ENCODE measurements around the gene NKIRAS2.

DNA sequence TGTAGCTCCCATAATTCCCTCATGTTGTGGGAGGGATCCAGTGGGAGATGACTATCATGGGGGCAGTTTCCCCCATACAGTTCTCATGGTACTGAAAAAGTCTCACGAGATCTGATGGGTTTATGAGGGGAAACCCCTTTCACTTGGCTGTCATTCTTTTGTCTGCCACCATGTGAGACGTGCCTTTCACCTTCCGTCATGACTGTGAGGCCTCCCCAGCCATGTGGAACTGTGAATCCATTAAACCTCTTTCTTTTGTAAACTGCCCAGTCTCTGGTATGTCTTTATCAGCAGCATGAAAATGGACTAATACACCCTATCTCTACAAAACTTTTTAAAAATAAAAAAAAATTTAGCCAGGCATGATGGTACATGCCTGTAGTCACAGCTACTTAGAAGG lies 36.7 kb downstream of the NKIRAS2 start:
- TF ChIP-seq, protein P1, sequence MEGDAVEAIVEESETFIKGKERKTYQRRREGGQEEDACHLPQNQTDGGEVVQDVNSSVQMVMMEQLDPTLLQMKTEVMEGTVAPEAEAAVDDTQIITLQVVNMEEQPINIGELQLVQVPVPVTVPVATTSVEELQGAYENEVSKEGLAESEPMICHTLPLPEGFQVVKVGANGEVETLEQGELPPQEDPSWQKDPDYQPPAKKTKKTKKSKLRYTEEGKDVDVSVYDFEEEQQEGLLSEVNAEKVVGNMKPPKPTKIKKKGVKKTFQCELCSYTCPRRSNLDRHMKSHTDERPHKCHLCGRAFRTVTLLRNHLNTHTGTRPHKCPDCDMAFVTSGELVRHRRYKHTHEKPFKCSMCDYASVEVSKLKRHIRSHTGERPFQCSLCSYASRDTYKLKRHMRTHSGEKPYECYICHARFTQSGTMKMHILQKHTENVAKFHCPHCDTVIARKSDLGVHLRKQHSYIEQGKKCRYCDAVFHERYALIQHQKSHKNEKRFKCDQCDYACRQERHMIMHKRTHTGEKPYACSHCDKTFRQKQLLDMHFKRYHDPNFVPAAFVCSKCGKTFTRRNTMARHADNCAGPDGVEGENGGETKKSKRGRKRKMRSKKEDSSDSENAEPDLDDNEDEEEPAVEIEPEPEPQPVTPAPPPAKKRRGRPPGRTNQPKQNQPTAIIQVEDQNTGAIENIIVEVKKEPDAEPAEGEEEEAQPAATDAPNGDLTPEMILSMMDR (conservative IDR thresholded peaks at IDR 0.05 in 1 of 2, IDR thresholded peaks at IDR 0.05 in 1 of 2; ENCODE audit: extremely low read depth in 1 of 2, insufficient read depth in 1 of 2, low read depth in 1 of 2, low read length in 2 of 2), result no peak
- TF ChIP-seq EZH2 (IDR thresholded peaks at IDR 0.05; ENCODE audit: borderline replicate concordance, low read length), result no peak
